H7 (cell line): ENCODE data around the gene STKLD1. TPM values are rescaled to one million over a fixed set of nuclear protein-coding genes. Genes with fewer than 3 reads are reported as not detected.
A peak's percentile ranks its signal among the peaks of the same experiment; 100 is the strongest.
"Not testable (repeated sequence)": the region's sequence is repeated elsewhere in the genome, so short reads cannot be mapped to it uniquely, and the experiment has no call there.

Experiments used
- DNase-seq: peaks from one replicate; pipeline ENCODE4 v3.0.0; 2012
- H3K27me3 ChIP-seq: 2 replicates; pipeline ENCODE4 v1.6.0; 2011; ENCODE audit warnings: mild to moderate bottlenecking, low read length; ENCODE audit not compliant: control insufficient read depth, insufficient read depth
- H3K36me3 ChIP-seq: replicated peaks from 2 replicates; pipeline ENCODE4 v1.5.1; 2011; ENCODE audit warnings: low read length; ENCODE audit not compliant: control insufficient read depth, insufficient read depth
- H3K4me3 ChIP-seq: 2 replicates; pipeline ENCODE4 v1.5.1; 2011; ENCODE audit warnings: low read depth, mild to moderate bottlenecking, control low read depth, low read length, moderate library complexity; ENCODE audit not compliant: insufficient read depth
- total RNA-seq: library from RNA; depleted of rRNA; stranded (reverse); fragments of >200 nt; shearing (Covaris generic); gene quantifications from 2 replicates; pipeline ENCODE4 v1.2.3, GENCODE V29; 2014

The STKLD1 gene
- total RNA-seq, 1 experiment from 2014 or later, result 0.17 TPM

DNA sequence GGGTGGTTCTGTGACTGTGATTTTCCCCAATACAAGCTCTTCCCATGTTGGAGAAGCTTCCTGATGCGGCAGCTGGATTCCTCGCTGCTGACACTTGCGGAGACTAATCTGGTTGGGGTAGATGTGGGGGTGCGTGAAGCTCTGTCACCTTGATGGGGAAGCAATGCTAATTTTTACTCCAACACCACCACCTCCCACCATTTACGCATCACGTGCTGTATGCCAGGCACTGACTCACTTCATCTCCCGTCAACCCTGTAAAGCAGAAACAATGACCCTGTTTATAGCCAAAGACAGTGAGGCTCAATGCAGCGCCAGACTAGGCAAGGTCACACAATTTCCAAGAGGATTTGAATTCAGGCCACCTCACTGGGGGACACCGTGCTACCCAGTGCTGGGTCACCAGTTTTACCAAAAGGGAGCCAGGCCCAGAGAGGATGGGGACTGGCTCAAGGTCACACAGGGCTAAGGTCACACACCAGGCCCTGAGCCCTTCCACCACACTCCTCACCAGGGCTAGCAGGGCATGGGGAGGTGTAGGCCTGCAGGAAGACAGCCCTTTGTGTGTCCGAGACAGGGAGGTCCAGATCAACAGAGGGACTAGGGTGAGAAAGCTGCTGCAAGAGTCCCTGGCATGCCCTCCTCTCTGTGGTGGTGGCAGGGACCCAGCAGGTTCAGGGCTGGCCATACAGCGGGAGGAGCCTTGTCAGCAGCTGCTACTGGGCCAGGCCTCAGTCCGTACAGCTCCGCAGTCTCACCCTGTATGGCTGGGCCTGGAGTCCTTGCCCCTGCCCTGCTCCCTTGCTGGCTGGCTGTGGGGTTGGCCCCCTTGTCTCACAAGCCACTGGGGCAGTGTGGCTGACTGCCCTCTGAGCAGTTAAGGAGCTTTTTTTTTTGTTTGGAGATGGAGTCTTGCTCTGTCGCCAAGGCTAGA lies 3.3 kb downstream of the STKLD1 start:
- Histone ChIP-seq H3K36me3 (no peaks in the 10 kb centered on the region), H3K4me3 (no peak overlapping the region), H3K27me3 (peaks cover 11% of the 10 kb centered on the region)
- no peak for DNase-seq

- no peaks in the 10 kb centered on the region for H3K36me3 ChIP-seq
- H3K4me3 ChIP-seq, result no peak overlapping the region
- no peak for DNase-seq
- peaks cover 11% of the 10 kb centered on the region for H3K27me3 ChIP-seq
These were observed 4.6 kb downstream of the STKLD1 start for GRCh38 chr9:133380734-133381133.

- no peak overlapping the region for H3K4me3 ChIP-seq
- DNase-seq, result no peak
- H3K27me3 ChIP-seq, result peaks cover 5% of the 10 kb centered on the region
- H3K36me3 ChIP-seq, result no peaks in the 10 kb centered on the region
These were observed 6.5 kb downstream of the STKLD1 start for GRCh38 chr9:133382507-133383141.

DNA sequence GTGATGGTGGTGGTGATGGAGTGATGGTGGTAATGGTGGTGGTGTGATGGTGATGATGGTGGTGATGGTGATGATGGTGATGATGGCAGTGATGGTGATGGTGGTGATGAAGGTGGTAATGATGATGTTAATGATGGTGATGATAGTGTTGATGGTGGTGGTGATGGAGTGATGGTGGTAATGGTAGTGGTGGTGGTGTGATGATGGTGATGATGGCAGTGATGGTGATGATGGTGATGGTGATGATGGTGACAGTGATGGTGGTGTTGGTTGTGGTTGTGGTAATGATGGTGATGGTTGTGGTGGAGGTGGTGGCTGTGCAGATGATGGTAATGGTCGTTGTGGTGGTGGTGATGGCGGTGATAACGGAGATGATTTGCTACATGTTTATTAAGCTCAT lies 7.3 kb downstream of the STKLD1 start:
- Histone ChIP-seq H3K27me3 (no peaks in the 10 kb centered on the region), H3K4me3 (no peak overlapping the region), H3K36me3 (no peaks in the 10 kb centered on the region)
- no peak for DNase-seq

GRCh38 chr9:133384736-133385321 lies 8.7 kb downstream of the STKLD1 start:
- no peaks in the 10 kb centered on the region for H3K27me3 ChIP-seq
- no peak for DNase-seq
- no peaks in the 10 kb centered on the region for H3K36me3 ChIP-seq
- no peak overlapping the region for H3K4me3 ChIP-seq

DNA sequence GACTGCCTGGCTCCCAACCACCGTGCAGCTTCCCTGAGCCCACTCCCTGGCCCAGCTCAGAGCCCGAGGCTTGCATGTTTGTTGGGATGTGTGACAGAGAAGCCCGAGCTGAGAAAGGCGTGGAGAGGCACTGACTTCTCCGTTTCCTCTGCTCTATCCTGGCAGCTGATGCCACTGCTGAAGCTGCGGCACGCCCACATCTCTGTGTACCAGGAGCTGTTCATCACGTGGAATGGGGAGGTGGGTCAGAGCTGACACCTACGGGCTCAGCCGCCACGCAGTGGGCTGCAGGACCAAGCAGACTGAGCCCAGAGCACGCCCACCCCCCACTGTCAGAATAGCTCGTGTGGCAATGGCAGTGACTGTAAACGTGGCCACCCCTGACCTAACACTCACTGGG lies 9.3 kb downstream of the STKLD1 start:
- Histone ChIP-seq H3K36me3 (no peaks in the 10 kb centered on the region), H3K27me3 (no peaks in the 10 kb centered on the region), H3K4me3 (no peak overlapping the region)
- no peak for DNase-seq

- DNase-seq, result peak; percentile 44
These were observed 10.2 kb downstream of the STKLD1 start for GRCh38 chr9:133386338-133386737.

DNA sequence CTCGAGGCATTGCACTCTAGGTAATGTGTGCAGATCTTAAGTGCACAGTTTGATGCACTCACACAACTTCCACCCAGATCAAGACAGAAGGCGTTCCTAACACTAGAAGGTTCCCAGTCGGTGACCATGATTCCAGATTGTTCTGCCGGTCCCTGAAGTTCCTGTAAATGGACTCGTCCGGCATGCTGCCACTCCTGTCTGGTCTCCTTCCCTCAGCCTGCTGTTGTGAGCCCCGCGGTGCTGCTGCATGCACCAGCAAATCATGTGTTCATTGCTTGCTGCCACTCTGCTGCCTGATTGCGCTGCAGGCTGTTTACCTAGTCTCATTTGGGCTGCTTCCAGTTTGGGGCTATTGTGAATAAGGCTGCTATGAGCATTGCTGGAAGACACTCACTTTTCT lies 11.5 kb downstream of the STKLD1 start:
- Histone ChIP-seq H3K4me3 (no peak overlapping the region), H3K27me3 (no peaks in the 10 kb centered on the region), H3K36me3 (no peaks in the 10 kb centered on the region)
- no peak for DNase-seq

More at GRCh38 chr9:133386338-133386737, 10.2 kb downstream of the STKLD1 start:
- H3K27me3 ChIP-seq, result no peaks in the 10 kb centered on the region
- H3K4me3 ChIP-seq, result no peak overlapping the region
- no peaks in the 10 kb centered on the region for H3K36me3 ChIP-seq

DNA sequence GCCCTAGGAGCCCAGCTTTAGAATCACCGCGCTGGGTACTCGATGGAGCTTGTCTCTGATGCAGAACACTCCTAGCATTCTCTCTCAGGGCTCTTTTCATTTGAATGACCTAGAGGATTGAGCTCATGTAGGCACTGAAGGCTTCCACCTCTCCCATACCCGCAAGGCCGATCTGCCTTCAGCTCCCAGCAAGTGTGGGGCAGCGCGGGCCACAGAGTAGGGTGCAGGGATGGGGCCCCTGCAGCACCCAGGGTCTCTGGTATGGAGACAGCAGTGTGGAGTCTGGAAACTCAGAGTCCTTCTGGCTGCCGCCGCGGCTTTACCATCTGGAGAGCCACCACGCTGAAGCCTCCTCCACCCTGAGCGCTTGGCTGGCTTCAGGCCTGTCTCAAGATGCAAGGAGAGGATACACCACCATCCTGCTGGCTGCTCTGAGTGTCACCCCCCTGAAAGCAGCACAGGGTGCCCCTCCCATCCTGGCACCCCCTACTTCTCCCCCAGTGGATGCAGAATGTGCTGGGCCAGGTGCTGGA lies 12.9 kb downstream of the STKLD1 start:
- Histone ChIP-seq H3K4me3 (no peak overlapping the region), H3K27me3 (no peaks in the 10 kb centered on the region), H3K36me3 (no peaks in the 10 kb centered on the region)
- DNase-seq, result peak; percentile 40

DNA sequence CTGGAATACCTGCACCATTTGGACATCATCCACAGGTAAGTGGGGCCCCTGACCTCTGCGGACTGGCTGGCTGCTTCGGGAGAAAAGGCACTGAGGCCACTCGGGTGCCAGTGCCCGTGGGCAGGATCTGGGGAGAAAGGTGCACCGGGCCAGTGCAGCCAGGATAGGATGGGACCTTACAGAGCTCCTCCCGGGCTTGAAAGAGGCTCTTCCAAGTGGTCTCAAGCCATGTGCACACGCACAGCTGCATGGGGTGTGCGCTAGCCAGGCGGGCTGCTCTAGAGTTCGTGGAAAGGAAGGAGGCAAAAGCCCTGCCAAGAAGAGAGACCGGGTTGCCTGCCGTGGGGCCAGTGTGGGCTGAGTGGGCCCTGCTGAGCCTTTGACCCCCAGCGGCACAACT lies 13.4 kb downstream of the STKLD1 start:
- Histone ChIP-seq H3K36me3 (no peaks in the 10 kb centered on the region), H3K27me3 (no peaks in the 10 kb centered on the region), H3K4me3 (no peak overlapping the region)
- DNase-seq, result peak; percentile 42

- H3K27me3 ChIP-seq, result no peaks in the 10 kb centered on the region
- no peaks in the 10 kb centered on the region for H3K36me3 ChIP-seq
- peak; percentile 41 for DNase-seq
- H3K4me3 ChIP-seq, result no peak overlapping the region
These were observed 14.5 kb downstream of the STKLD1 start for GRCh38 chr9:133390713-133391112.

DNA sequence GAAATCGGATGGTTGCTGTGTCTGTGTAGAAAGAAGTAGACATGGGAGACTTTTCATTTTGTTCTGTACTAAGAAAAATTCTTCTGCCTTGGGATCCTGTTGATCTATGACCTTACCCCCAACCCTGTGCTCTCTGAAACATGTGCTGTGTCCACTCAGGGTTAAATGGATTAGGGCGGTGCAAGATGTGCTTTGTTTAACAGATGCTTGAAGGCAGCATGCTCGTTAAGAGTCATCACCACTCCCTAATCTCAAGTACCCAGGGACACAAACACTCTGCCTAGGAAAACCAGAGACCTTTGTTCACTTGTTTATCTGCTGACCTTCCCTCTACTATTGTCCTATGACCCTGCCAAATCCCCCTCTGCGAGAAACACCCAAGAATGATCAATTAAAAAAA lies 15.3 kb downstream of the STKLD1 start:
- H3K27me3 ChIP-seq, H3K4me3 ChIP-seq, DNase-seq, H3K36me3 ChIP-seq: not testable (repeated sequence)

DNA sequence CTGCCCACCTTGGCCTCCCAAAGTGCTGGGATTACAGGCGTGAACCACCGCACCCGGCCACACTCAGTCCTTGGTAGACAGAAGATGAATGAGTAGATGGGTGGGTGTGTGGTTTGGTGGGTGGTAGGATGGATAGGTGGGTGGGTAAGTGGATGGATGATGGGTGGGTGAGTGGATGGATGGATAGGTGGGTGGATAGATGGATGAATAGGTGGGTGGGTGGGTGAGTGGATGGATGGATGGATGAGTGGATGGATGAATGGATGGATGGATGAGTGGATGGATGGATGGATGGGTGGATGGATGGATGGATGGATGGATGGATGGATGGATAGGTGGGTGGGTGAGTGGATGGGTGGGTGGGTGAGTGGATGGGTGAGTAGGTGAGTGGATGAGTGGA lies 16.1 kb downstream of the STKLD1 start:
- DNase-seq, H3K27me3 ChIP-seq, H3K36me3 ChIP-seq, H3K4me3 ChIP-seq: not testable (repeated sequence)

GRCh38 chr9:133393399-133393798 lies 17.2 kb downstream of the STKLD1 start:
- Histone ChIP-seq H3K4me3 (no peak overlapping the region), H3K27me3 (no peaks in the 10 kb centered on the region), H3K36me3 (no peaks in the 10 kb centered on the region)
- DNase-seq, result no peak
